HepG2 (cell line): ENCODE data around the gene SLC22A23. TPM values are rescaled to one million over a fixed set of nuclear protein-coding genes. Genes with fewer than 3 reads are reported as not detected.
A peak's percentile ranks its signal among the peaks of the same experiment; 100 is the strongest.

Experiments used
- BHLHE40 ChIP-seq: IDR thresholded peaks from 2 replicates; pipeline ENCODE4 v1.6.1; 2011; ENCODE audit warnings: low read length, improper control_type of control experiment
- BRCA1 ChIP-seq: sonication (generic); formaldehyde crosslinking; IDR thresholded peaks from 2 replicates; pipeline ENCODE4 v1.4.0; 2020; ENCODE audit warnings: missing genetic modification reagents
- GMEB2 ChIP-seq: IDR thresholded peaks from 2 replicates; pipeline ENCODE4 v1.6.1; 2016; ENCODE audit warnings: missing biosample characterization, missing genetic modification reagents, low read depth
- HMG20A ChIP-seq: IDR thresholded peaks from 2 replicates; pipeline ENCODE4 v1.6.1; 2016; ENCODE audit warnings: borderline replicate concordance
- MAFK ChIP-seq, 2 experiments: IDR thresholded peaks in 1 of 2; conservative IDR thresholded peaks in 1 of 2; 2 replicates each; pipeline ENCODE4 v1.6.1; 2011; ENCODE audit warnings: improper control_type of control experiment in 2 of 2, low read length in 2 of 2
- NCOA5 ChIP-seq: sonication (generic); formaldehyde crosslinking; IDR thresholded peaks from 2 replicates; pipeline ENCODE4 v1.4.0; 2020; ENCODE audit warnings: missing genetic modification reagents
- POLR2A ChIP-seq, 2 experiments: IDR thresholded peaks; 2 replicates each; pipeline ENCODE4 v1.6.1; 2011; ENCODE audit warnings: low read depth in 2 of 2, low read length in 2 of 2, mild to moderate bottlenecking in 1 of 2, moderate library complexity in 1 of 2; ENCODE audit not compliant: insufficient read depth in 1 of 2
- SAFB2 ChIP-seq: sonication (generic); formaldehyde crosslinking; IDR thresholded peaks from 2 replicates; pipeline ENCODE4 v1.5.1; 2020; ENCODE audit warnings: missing genetic modification reagents, low read depth, mild to moderate bottlenecking, borderline replicate concordance
- TEAD2 ChIP-seq: sonication (generic); formaldehyde crosslinking; IDR thresholded peaks from 2 replicates; pipeline ENCODE4 v1.9.0; 2021; ENCODE audit warnings: missing genetic modification reagents
- TRIM22 ChIP-seq: fragments of 450-650 bp; IDR thresholded peaks from 2 replicates; pipeline ENCODE4 v1.6.1; 2017
- TSC22D2 ChIP-seq: sonication (generic); formaldehyde crosslinking; IDR thresholded peaks from 2 replicates; pipeline ENCODE4 v1.5.1; 2020; ENCODE audit warnings: missing genetic modification reagents, mild to moderate bottlenecking, borderline replicate concordance
- ZFP36L1 ChIP-seq: sonication (generic); formaldehyde crosslinking; IDR thresholded peaks from 2 replicates; pipeline ENCODE4 v1.8.0; 2022; ENCODE audit warnings: mild to moderate bottlenecking, missing genetic modification reagents, moderate library complexity
- ZFP36L2 ChIP-seq: sonication (generic); formaldehyde crosslinking; IDR thresholded peaks from 2 replicates; pipeline ENCODE4 v1.4.0; 2020; ENCODE audit warnings: missing genetic modification reagents
- ZFP82 ChIP-seq: sonication (generic); formaldehyde crosslinking; IDR thresholded peaks from 2 replicates; pipeline ENCODE4 v1.5.1; 2020; ENCODE audit warnings: mild to moderate bottlenecking, missing genetic modification reagents, borderline replicate concordance
- ZNF205 ChIP-seq: IDR thresholded peaks from 2 replicates; pipeline ENCODE4 v1.6.1; 2018; ENCODE audit warnings: missing biosample characterization, missing genetic modification reagents
- ZNF225 ChIP-seq: sonication (generic); formaldehyde crosslinking; IDR thresholded peaks from 2 replicates; pipeline ENCODE4 v1.4.0; 2020; ENCODE audit warnings: mild to moderate bottlenecking, missing genetic modification reagents
- ZNF24 ChIP-seq: fragments of 450-650 bp; IDR thresholded peaks from 2 replicates; pipeline ENCODE4 v1.6.1; 2017; ENCODE audit warnings: antibody characterized with exemption, mild to moderate bottlenecking
- ZNF296 ChIP-seq: sonication (generic); formaldehyde crosslinking; conservative IDR thresholded peaks from 2 replicates; pipeline ENCODE4 v1.5.0; 2020; ENCODE audit warnings: mild to moderate bottlenecking, missing genetic modification reagents
- polyA plus RNA-seq, 8 experiments: library from polyadenylated mRNA; depleted of rRNA in 3 of 8; stranded (reverse) in 7 of 8; unstranded in 1 of 8; fragments of >200 nt; fragmentation: Illumina TruSeq in 4 of 8; extraction: Trizol in 4 of 8; gene quantifications; 2 replicates each; pipeline versions ENCODE4 v1.2.1 to v1.2.3, GENCODE V29; 2011 to 2016; ENCODE audit warnings: low read depth in 4 of 8, missing spikeins in 1 of 8, mixed read lengths in 1 of 8; ENCODE audit not compliant: insufficient read depth in 1 of 8
- total RNA-seq, 5 experiments: library from RNA; depleted of rRNA; stranded (reverse); fragments of >200 nt; fragmentation: Illumina TruSeq; extraction: Trizol; gene quantifications; 2 replicates each; pipeline ENCODE4 v1.2.3, GENCODE V29; 2016; ENCODE audit warnings: low read depth in 1 of 5
- TF ChIP-seq, protein P1 (sequence below): sonication (generic); formaldehyde crosslinking; IDR thresholded peaks from 2 replicates; pipeline ENCODE4 v1.5.0; 2020; ENCODE audit warnings: mild to moderate bottlenecking, missing genetic modification reagents
- TF ChIP-seq, protein P2 (sequence below): sonication (generic); formaldehyde crosslinking; IDR thresholded peaks from 2 replicates; pipeline ENCODE4 v1.4.0; 2020; ENCODE audit warnings: missing genetic modification reagents
- TF ChIP-seq, protein P3 (sequence below): IDR thresholded peaks from 2 replicates; pipeline ENCODE4 v1.6.1; 2016; ENCODE audit warnings: low read depth, control low read depth

Gene SLC22A23
- total and polyA plus RNA-seq, 2 of the 13 experiments (the other 11 are each of a cell fraction or from before 2014, with no cell fraction given), result 11.8 to 17.5 TPM

- peak; percentile 98 for TF ChIP-seq HMG20A (CRISPR knock-in tag)
- TF ChIP-seq MAFK (conservative IDR thresholded peaks at IDR 0.05 in 1 of 2, IDR thresholded peaks at IDR 0.05 in 1 of 2; ENCODE audit: low read length in 2 of 2), result peak in 1 of 2 experiments; percentile 21; a peak in 1 of 4 replicates
- TF ChIP-seq NCOA5, result no peak
- TF ChIP-seq SAFB2 (CRISPR knock-in tag), result peak; percentile 75; the same call in 1 of the 2 replicates
- TF ChIP-seq BHLHE40, result peak; percentile 75; the same call in 1 of the 2 replicates
- TF ChIP-seq, protein P1, sequence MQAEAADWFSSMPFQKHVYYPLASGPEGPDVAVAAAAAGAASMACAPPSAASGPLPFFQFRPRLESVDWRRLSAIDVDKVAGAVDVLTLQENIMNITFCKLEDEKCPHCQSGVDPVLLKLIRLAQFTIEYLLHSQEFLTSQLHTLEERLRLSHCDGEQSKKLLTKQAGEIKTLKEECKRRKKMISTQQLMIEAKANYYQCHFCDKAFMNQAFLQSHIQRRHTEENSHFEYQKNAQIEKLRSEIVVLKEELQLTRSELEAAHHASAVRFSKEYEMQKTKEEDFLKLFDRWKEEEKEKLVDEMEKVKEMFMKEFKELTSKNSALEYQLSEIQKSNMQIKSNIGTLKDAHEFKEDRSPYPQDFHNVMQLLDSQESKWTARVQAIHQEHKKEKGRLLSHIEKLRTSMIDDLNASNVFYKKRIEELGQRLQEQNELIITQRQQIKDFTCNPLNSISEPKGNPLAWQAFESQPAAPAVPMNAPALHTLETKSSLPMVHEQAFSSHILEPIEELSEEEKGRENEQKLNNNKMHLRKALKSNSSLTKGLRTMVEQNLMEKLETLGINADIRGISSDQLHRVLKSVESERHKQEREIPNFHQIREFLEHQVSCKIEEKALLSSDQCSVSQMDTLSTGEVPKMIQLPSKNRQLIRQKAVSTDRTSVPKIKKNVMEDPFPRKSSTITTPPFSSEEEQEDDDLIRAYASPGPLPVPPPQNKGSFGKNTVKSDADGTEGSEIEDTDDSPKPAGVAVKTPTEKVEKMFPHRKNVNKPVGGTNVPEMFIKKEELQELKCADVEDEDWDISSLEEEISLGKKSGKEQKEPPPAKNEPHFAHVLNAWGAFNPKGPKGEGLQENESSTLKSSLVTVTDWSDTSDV (CRISPR knock-in tag), result no peak
- TF ChIP-seq ZNF24, result no peak
- peak; percentile 87; the same call in 1 of the 2 replicates for TF ChIP-seq ZNF205 (CRISPR knock-in tag)
- no peak for TF ChIP-seq ZFP36L2 (CRISPR knock-in tag)
- TF ChIP-seq ZFP82, result no peak
- 0 out of 2 replicates have a peak, but pooled peaks have one; percentile 7 for TF ChIP-seq BRCA1 (CRISPR knock-in tag)
- TF ChIP-seq ZFP36L1, result no peak
- no peak for TF ChIP-seq POLR2A (IDR thresholded peaks at IDR 0.05; ENCODE audit: insufficient read depth in 1 of 2, low read depth in 2 of 2, low read length in 2 of 2)
- no peak for TF ChIP-seq TRIM22
- TF ChIP-seq, protein P2, sequence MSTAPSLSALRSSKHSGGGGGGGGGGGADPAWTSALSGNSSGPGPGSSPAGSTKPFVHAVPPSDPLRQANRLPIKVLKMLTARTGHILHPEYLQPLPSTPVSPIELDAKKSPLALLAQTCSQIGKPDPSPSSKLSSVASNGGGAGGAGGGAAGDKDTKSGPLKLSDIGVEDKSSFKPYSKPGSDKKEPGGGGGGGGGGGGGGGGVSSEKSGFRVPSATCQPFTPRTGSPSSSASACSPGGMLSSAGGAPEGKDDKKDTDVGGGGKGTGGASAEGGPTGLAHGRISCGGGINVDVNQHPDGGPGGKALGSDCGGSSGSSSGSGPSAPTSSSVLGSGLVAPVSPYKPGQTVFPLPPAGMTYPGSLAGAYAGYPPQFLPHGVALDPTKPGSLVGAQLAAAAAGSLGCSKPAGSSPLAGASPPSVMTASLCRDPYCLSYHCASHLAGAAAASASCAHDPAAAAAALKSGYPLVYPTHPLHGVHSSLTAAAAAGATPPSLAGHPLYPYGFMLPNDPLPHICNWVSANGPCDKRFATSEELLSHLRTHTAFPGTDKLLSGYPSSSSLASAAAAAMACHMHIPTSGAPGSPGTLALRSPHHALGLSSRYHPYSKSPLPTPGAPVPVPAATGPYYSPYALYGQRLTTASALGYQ (CRISPR knock-in tag), result peak; percentile 82; the same call in 1 of the 2 replicates
- TF ChIP-seq ZNF225 (CRISPR knock-in tag), result peak; percentile 95
- TF ChIP-seq, protein P3, sequence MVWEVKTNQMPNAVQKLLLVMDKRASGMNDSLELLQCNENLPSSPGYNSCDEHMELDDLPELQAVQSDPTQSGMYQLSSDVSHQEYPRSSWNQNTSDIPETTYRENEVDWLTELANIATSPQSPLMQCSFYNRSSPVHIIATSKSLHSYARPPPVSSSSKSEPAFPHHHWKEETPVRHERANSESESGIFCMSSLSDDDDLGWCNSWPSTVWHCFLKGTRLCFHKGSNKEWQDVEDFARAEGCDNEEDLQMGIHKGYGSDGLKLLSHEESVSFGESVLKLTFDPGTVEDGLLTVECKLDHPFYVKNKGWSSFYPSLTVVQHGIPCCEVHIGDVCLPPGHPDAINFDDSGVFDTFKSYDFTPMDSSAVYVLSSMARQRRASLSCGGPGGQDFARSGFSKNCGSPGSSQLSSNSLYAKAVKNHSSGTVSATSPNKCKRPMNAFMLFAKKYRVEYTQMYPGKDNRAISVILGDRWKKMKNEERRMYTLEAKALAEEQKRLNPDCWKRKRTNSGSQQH (CRISPR knock-in tag), result peak; percentile 28; the same call in 1 of the 2 replicates
- no peak for TF ChIP-seq GMEB2 (CRISPR knock-in tag)
- peak; percentile 94; the same call in 1 of the 2 replicates for TF ChIP-seq TSC22D2 (CRISPR knock-in tag)
- no peak for TF ChIP-seq TEAD2
- 0 out of 2 replicates have a peak, but pooled peaks have one; percentile 44 for TF ChIP-seq ZNF296 (CRISPR knock-in tag)
These were observed 86.3 kb downstream of the SLC22A23 start (continued) for GRCh38 chr6:3370361-3371221.
